DOHH2 (cell line): ENCODE results near the gene CALN1.

ENCODE experiments used
- EZH2phosphoT487 ChIP-seq: fragments of 200-600 bp; sonication (generic); IDR thresholded peaks from 2 replicates; pipeline ENCODE4 v1.6.1; 2017; ENCODE audit warnings: borderline replicate concordance, mild to moderate bottlenecking, antibody characterized with exemption, low read length, moderate library complexity, mixed read lengths
- TF ChIP-seq, protein P1 (sequence below): fragments of 200-600 bp; sonication (generic); IDR thresholded peaks from one replicate; pipeline ENCODE4 v1.5.1; 2014; ENCODE audit warnings: antibody characterized with exemption, mild to moderate bottlenecking, low read depth, low read length; ENCODE audit not compliant: poor library complexity, severe bottlenecking

DNA sequence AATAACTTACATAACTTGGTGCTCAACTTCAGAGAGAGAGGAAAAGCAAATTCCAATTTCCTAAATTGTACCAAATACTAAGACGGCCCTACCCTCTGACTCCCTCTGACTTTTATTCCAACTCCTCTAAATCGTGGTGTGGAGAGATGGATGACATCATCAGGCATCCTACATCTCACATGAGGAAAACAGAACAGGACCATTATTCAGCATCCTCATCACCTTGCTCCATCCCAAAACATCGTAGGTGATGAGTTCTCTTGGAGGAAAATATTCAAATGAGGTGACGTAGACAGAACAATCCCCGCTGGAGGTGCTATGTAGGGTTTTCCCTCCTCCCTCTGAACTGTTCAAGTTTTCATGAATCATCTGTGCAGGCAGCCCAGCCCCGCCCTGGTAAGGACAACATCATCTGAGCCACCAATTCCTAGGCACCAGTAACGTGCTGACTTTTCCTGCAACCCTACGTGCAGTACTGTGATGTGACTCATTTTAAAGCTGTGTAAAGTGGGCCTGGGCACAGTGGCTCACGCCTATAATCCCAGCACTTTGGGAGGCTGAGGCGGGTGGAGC, 167.2 kb downstream of the CALN1 start:
- TF ChIP-seq, protein P1, sequence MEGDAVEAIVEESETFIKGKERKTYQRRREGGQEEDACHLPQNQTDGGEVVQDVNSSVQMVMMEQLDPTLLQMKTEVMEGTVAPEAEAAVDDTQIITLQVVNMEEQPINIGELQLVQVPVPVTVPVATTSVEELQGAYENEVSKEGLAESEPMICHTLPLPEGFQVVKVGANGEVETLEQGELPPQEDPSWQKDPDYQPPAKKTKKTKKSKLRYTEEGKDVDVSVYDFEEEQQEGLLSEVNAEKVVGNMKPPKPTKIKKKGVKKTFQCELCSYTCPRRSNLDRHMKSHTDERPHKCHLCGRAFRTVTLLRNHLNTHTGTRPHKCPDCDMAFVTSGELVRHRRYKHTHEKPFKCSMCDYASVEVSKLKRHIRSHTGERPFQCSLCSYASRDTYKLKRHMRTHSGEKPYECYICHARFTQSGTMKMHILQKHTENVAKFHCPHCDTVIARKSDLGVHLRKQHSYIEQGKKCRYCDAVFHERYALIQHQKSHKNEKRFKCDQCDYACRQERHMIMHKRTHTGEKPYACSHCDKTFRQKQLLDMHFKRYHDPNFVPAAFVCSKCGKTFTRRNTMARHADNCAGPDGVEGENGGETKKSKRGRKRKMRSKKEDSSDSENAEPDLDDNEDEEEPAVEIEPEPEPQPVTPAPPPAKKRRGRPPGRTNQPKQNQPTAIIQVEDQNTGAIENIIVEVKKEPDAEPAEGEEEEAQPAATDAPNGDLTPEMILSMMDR, result no peak
- no peak for TF ChIP-seq EZH2phosphoT487
